Measurements from ENCODE around the gene RAB2B. TPM values are rescaled to one million over a fixed set of nuclear protein-coding genes. Genes with fewer than 3 reads are reported as not detected.

Gene RAB2B
- total RNA-seq, 1 donor from 2014 or later = 41.0 TPM

DNA sequence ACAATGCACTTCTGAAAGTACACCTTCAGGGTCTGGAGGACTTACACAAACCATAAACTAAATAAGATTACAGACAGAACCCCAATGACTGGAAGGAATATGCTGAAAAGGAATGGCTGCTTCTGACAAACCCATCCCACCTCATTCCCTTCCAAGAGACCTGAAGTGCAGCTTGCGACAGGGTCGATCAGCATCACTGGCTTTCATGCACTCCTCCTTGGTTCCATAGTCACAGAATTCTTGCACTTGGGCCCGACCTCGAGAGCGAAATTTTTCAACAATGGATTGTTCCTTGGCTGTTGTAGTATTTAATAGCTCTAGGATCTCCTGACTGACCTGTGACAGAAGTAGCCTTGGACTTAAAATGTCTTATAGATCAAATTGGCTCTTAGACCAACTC lies 24.8 kb upstream of the RAB2B start:
- Mint-ChIP-seq H3K9me3 (ENCODE audit: low read depth) (no peaks in the 10 kb centered on the region), H3K36me3 (ENCODE audit: insufficient read depth) (peaks cover 24% of the 10 kb centered on the region), H3K27ac (peak overlapping the region; percentile 24), H3K27me3 (no peaks in the 10 kb centered on the region), H3K4me1 (ENCODE audit: low read depth) (peaks cover 10% of the 10 kb centered on the region), H3K4me3 (ENCODE audit: low read depth) (no peak overlapping the region)
- DNase-seq (ENCODE audit: low spot score, unreplicated experiment) = no peak
- TF ChIP-seq, protein P1, sequence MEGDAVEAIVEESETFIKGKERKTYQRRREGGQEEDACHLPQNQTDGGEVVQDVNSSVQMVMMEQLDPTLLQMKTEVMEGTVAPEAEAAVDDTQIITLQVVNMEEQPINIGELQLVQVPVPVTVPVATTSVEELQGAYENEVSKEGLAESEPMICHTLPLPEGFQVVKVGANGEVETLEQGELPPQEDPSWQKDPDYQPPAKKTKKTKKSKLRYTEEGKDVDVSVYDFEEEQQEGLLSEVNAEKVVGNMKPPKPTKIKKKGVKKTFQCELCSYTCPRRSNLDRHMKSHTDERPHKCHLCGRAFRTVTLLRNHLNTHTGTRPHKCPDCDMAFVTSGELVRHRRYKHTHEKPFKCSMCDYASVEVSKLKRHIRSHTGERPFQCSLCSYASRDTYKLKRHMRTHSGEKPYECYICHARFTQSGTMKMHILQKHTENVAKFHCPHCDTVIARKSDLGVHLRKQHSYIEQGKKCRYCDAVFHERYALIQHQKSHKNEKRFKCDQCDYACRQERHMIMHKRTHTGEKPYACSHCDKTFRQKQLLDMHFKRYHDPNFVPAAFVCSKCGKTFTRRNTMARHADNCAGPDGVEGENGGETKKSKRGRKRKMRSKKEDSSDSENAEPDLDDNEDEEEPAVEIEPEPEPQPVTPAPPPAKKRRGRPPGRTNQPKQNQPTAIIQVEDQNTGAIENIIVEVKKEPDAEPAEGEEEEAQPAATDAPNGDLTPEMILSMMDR (IDR thresholded peaks at IDR 0.05; ENCODE audit: unreplicated experiment) = no peak

DNA sequence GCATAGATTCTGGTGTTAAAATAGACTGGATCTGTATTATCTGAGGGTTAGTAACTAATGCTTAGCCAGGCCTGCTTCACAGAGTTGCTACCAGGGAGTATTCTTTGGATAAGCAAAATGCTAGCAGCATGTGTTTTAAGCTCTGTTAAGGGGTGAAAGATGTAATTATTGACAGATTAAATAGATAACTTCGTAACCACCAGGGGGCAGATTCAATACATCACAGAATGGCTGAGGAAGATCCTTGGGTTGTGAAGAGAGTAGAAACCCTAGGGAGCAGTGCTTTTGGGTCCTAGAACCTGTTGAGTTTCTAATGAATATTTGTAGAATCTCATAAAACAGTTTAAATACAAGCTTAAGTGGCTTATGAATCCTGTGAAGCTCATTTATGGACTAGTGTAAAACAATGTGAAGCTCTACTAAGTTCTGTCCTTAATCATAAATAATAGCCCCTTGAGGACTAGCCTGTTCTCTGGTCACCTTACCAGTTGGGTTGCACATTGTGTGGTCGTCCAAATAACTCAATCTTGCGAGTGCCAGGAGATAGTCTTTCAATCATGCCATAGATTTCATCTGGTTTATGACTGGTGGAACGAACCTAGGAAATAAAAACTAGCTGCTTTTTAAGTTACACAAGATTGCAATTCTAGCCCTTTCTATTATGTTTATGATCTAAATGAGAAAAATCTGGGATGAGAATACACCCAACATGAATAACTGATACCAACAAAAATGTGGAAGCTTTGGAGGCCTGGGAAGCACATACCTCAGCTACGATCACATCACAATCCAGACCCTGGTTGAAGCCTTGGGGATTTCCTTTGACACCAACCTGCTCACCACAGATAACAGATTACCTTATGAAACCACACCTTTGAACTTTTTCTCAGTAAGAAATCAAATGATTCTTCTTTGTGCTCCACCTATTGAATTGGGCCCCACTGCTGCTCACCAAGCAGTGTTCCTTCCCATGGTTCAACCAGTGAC lies 22.1 kb upstream of the RAB2B start:
- no peak for DNase-seq (ENCODE audit: low spot score, unreplicated experiment)
- peak overlapping the region; percentile 77 for H3K27ac Mint-ChIP-seq
- no peak overlapping the region for H3K4me3 Mint-ChIP-seq (ENCODE audit: low read depth)
- TF ChIP-seq, protein P1 (IDR thresholded peaks at IDR 0.05; ENCODE audit: unreplicated experiment) = peak; percentile 61
- peaks cover 30% of the 10 kb centered on the region for H3K36me3 Mint-ChIP-seq (ENCODE audit: insufficient read depth)
- H3K27me3 Mint-ChIP-seq = no peaks in the 10 kb centered on the region
- H3K4me1 Mint-ChIP-seq (ENCODE audit: low read depth) = peaks cover 10% of the 10 kb centered on the region
- no peaks in the 10 kb centered on the region for H3K9me3 Mint-ChIP-seq (ENCODE audit: low read depth)

DNA sequence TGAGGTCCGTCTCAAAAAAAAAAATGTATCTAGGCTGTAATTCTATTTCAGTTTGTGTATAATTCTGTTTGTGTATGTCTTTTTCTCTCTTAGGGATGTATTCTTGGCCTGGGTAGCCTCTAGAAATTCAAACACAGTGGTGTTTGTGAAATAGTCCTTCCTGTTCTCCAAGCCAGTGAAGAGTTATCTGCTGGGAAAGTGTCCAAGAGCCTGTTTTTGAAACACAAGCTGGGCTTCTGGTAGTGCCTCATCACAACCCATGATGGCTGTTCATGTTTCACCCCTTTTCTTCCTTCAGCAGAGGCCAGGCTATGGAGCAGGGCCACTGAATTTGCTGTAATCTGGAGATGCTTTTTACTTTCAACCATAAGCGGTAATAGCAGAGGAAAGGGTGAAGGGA lies 19.7 kb upstream of the RAB2B start:
- Mint-ChIP-seq H3K9me3 (ENCODE audit: low read depth) (no peaks in the 10 kb centered on the region), H3K36me3 (ENCODE audit: insufficient read depth) (peaks cover 35% of the 10 kb centered on the region), H3K4me1 (ENCODE audit: low read depth) (peaks cover 10% of the 10 kb centered on the region), H3K27me3 (no peaks in the 10 kb centered on the region), H3K4me3 (ENCODE audit: low read depth) (no peak overlapping the region), H3K27ac (no peak overlapping the region)
- TF ChIP-seq, protein P1 (IDR thresholded peaks at IDR 0.05; ENCODE audit: unreplicated experiment) = no peak
- DNase-seq (ENCODE audit: low spot score, unreplicated experiment) = no peak

DNA sequence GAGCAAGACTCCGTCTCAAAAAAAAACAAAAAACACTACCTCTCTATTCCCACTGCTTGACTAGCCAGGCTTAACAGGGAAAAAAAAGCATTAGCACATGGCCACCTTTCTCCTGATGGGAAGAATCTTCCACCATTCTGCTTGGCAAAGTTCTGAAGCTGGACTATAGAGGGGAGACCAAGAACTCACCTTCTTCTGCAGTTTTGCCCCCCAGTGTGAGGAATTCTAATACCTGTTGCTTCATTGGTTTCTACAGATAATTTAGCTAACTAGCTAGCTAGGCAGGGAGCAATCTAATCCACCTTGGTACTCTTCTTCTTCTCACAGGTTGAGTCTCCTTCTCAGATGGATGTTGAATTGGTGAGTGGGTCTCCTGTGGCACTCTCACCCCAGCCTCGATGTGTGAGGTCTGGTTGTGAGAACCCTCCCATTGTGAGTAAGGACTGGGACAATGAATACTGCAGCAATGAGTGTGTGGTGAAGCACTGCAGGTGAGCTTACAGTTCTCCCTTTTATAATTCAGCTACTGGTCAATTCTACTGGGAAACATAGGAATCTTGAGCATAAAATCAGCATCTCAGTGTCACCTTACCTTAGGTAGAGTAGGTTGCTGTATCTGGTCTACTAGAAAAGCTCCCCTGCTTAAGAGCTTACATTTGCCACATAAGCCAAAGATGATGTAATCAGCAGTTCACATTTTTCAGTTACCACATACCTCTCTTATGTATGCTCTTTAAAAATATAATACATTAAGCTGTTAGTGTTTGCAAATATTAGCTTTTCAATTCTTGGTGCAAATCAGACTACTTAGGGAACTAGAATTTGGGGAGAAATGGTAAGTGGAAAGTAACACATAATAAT lies 18.4 kb upstream of the RAB2B start:
- H3K9me3 Mint-ChIP-seq (ENCODE audit: low read depth) = no peaks in the 10 kb centered on the region
- H3K27ac Mint-ChIP-seq = peak overlapping the region; percentile 17
- DNase-seq (ENCODE audit: low spot score, unreplicated experiment) = no peak
- H3K27me3 Mint-ChIP-seq = no peaks in the 10 kb centered on the region
- H3K36me3 Mint-ChIP-seq (ENCODE audit: insufficient read depth) = peaks cover 33% of the 10 kb centered on the region
- TF ChIP-seq, protein P1 (IDR thresholded peaks at IDR 0.05; ENCODE audit: unreplicated experiment) = no peak
- H3K4me3 Mint-ChIP-seq (ENCODE audit: low read depth) = no peak overlapping the region
- peaks cover 10% of the 10 kb centered on the region for H3K4me1 Mint-ChIP-seq (ENCODE audit: low read depth)

DNA sequence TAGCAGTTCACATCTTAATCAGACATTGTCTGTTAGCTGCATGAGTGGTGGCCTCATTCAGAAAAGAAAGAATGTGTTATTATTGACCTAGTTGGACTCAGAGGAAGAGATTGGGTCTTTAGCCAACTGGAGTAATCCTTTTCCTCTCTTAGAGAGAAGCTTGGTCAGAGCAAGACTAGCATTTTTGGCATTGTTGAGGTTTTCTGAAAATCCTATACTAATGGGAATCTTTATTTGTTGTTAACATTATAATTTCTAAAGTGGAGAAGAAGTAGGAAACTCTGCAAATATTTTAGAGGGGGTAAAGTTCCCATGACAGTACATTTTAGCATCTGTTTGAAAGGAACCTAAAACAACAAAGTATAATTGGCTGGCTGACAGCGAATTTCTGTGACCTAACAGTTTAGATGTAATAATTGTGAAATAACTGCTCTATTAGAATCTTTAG lies 9.9 kb upstream of the RAB2B start:
- Mint-ChIP-seq H3K27ac (no peak overlapping the region), H3K27me3 (no peaks in the 10 kb centered on the region), H3K9me3 (ENCODE audit: low read depth) (no peaks in the 10 kb centered on the region), H3K4me1 (ENCODE audit: low read depth) (no peaks in the 10 kb centered on the region), H3K36me3 (ENCODE audit: insufficient read depth) (peaks cover 9% of the 10 kb centered on the region), H3K4me3 (ENCODE audit: low read depth) (no peak overlapping the region)
- no peak for DNase-seq (ENCODE audit: low spot score, unreplicated experiment)
- TF ChIP-seq, protein P1 (IDR thresholded peaks at IDR 0.05; ENCODE audit: unreplicated experiment) = no peak

All from progenitor cell of endocrine pancreas (in vitro differentiated cells).